Measurements from ENCODE around the gene MVB12B. TPM values are rescaled to one million over a fixed set of nuclear protein-coding genes. Genes with fewer than 3 reads are reported as not detected.

The MVB12B gene
- total RNA-seq, 1 donor from 2014 or later = 20.2 TPM

DNA sequence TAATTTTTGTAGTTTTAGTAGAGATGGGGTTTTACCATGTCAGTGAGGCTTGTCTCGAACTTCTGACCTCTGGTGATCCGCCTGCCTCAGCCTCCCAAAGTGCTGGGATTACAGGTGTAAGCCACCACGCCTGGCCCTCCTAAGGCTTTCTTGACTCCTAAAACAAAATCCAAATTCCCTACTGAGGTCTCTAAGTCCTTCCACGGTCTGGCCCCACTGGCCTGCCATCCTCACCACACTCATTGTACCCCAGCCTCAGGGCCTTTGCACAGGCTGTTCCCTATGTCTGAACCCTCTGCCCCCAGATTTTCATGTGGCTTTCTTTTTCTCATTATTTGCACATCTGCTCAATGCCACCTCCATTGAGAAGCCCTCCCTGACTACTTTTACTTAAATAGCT is 34.7 kb upstream of the MVB12B start:
- Mint-ChIP-seq H3K9me3 (ENCODE audit: unreplicated experiment) (no peaks in the 10 kb centered on the region), H3K27ac (ENCODE audit: unreplicated experiment) (no peak overlapping the region), H3K4me3 (ENCODE audit: unreplicated experiment) (no peak overlapping the region), H3K4me1 (ENCODE audit: unreplicated experiment) (no peaks in the 10 kb centered on the region), H3K27me3 (ENCODE audit: unreplicated experiment) (peaks cover 15% of the 10 kb centered on the region), H3K36me3 (ENCODE audit: unreplicated experiment) (no peaks in the 10 kb centered on the region)
- peak; percentile 74 for DNase-seq (ENCODE audit: extremely low spot score, unreplicated experiment)
- TF ChIP-seq, protein P1, sequence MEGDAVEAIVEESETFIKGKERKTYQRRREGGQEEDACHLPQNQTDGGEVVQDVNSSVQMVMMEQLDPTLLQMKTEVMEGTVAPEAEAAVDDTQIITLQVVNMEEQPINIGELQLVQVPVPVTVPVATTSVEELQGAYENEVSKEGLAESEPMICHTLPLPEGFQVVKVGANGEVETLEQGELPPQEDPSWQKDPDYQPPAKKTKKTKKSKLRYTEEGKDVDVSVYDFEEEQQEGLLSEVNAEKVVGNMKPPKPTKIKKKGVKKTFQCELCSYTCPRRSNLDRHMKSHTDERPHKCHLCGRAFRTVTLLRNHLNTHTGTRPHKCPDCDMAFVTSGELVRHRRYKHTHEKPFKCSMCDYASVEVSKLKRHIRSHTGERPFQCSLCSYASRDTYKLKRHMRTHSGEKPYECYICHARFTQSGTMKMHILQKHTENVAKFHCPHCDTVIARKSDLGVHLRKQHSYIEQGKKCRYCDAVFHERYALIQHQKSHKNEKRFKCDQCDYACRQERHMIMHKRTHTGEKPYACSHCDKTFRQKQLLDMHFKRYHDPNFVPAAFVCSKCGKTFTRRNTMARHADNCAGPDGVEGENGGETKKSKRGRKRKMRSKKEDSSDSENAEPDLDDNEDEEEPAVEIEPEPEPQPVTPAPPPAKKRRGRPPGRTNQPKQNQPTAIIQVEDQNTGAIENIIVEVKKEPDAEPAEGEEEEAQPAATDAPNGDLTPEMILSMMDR (IDR thresholded peaks at IDR 0.05) = no peak

DNA sequence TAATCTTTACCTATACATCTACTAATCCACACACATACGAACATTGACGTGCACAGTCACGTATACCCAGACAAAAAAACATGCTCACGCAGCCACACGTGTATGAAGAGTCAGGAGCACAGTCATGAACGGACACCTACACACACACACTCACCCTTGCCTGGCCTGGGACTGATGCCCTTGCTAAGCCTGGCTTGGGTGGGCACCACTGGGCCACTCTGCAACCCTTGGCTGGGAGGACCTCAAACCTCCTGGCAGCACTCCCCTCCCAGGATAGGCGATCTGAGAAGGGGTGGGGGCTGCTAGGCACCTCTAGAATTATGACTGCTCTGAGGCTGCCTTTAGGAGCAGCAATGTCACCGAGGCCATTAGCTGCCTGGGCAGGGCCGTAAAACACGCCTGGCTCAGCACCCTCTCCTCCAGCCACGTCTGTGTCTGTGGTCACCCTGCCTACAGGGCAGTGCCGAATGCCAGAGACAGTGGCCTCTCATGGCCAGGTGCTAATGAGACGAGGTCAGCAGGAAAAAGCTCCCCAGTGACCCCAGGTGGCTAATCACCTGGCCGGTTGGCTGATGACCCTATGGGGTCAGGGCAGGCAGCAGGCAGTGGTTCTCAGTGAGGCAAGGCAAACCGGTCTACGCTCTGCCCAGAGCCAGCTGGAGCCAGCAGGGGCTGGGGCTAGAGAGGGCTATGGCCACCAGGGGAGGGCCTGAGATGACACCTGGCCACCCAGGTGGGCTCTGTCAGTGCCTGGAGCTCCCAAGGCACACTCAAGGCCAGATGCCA is 33.7 kb upstream of the MVB12B start:
- peak; percentile 80 for DNase-seq (ENCODE audit: extremely low spot score, unreplicated experiment)
- H3K36me3 Mint-ChIP-seq (ENCODE audit: unreplicated experiment) = no peaks in the 10 kb centered on the region
- H3K9me3 Mint-ChIP-seq (ENCODE audit: unreplicated experiment) = no peaks in the 10 kb centered on the region
- no peak overlapping the region for H3K4me3 Mint-ChIP-seq (ENCODE audit: unreplicated experiment)
- TF ChIP-seq, protein P1 (IDR thresholded peaks at IDR 0.05) = no peak
- no peak overlapping the region for H3K27ac Mint-ChIP-seq (ENCODE audit: unreplicated experiment)
- H3K4me1 Mint-ChIP-seq (ENCODE audit: unreplicated experiment) = no peaks in the 10 kb centered on the region
- peaks cover 9% of the 10 kb centered on the region for H3K27me3 Mint-ChIP-seq (ENCODE audit: unreplicated experiment)

DNA sequence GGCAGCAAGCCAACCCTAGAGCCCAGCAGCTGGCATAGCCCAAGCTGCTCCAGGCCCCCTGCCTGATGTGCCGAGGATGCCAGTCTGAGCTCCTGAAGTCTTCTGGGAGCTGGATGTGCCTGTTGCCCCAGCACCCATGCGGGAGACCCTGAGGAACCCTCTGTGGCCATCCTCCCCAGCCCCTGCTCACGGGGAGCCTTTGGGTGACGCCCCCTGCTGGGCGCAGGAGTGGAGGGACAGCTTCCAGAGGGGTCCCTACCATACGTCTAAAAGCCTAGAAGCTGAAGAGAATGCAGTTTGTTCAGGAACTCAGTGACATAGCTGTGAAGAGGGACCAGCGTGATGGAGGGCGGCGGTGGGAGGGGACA is 33.1 kb upstream of the MVB12B start:
- H3K27me3 Mint-ChIP-seq (ENCODE audit: unreplicated experiment) = peaks cover 9% of the 10 kb centered on the region
- H3K27ac Mint-ChIP-seq (ENCODE audit: unreplicated experiment) = no peak overlapping the region
- H3K36me3 Mint-ChIP-seq (ENCODE audit: unreplicated experiment) = no peaks in the 10 kb centered on the region
- DNase-seq (ENCODE audit: extremely low spot score, unreplicated experiment) = no peak
- H3K4me1 Mint-ChIP-seq (ENCODE audit: unreplicated experiment) = no peaks in the 10 kb centered on the region
- H3K4me3 Mint-ChIP-seq (ENCODE audit: unreplicated experiment) = no peak overlapping the region
- TF ChIP-seq, protein P1 (IDR thresholded peaks at IDR 0.05) = peak; percentile 24
- H3K9me3 Mint-ChIP-seq (ENCODE audit: unreplicated experiment) = no peaks in the 10 kb centered on the region

DNA sequence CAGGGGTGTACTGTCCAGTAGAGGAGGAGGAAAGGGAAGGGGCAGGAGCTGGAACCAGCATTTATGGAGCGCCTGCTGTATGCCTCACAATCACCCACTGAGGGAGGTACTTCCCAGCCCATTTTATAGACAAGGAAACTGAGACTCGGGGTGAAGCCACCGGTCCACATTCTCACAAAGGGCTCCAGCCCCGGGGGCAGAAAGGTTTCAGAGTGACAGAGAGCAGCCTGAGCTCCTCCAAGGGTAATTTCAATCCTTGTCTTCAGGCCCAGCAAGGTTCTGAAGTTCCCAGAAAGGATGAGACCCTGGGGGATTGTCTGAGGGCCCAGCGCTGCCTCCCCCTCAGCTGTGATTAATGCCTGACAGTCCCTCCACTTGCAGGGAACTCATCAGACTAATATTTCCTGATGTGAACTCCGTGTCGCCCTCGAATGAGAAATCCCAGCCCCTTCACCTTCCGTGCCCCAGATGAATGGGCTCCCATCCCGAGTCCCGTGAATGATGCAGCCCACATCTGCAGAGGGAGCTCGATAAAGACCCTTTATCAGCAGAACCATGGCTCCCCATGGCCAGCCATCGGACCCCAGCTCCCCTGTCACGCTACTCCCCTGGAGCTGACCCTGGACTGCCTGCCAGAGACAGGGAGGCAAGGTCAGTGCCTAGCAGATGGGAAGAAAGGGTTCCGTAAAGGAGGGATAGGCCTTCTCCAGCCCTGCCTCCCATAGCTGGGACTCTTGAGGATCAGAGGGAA is 32.1 kb upstream of the MVB12B start:
- Mint-ChIP-seq H3K27me3 (ENCODE audit: unreplicated experiment) (peaks cover 9% of the 10 kb centered on the region), H3K9me3 (ENCODE audit: unreplicated experiment) (no peaks in the 10 kb centered on the region), H3K36me3 (ENCODE audit: unreplicated experiment) (no peaks in the 10 kb centered on the region), H3K4me3 (ENCODE audit: unreplicated experiment) (no peak overlapping the region), H3K4me1 (ENCODE audit: unreplicated experiment) (no peaks in the 10 kb centered on the region), H3K27ac (ENCODE audit: unreplicated experiment) (no peak overlapping the region)
- TF ChIP-seq, protein P1 (IDR thresholded peaks at IDR 0.05) = no peak
- peak; percentile 82 for DNase-seq (ENCODE audit: extremely low spot score, unreplicated experiment)

DNA sequence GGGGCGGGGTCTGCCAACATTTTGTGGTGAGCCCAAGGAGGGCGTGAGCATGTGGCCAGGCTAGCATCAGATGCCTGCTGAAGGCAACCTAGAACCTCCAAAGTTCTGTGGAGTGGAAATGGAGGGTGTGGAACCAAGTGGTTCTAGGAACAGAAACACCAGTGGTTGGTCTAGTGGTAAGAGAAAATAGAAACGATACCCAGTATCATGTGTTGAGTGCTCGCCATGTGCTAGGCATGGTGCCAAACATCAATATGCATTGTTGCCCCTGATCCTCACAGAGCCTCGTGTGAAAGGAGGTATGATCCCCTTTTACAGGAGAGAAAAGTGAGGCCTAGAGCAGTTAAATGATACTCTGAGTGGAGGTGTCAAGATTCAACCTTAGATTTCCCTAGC is 31.5 kb upstream of the MVB12B start:
- Mint-ChIP-seq H3K27ac (ENCODE audit: unreplicated experiment) (no peak overlapping the region), H3K27me3 (ENCODE audit: unreplicated experiment) (peaks cover 9% of the 10 kb centered on the region), H3K9me3 (ENCODE audit: unreplicated experiment) (no peaks in the 10 kb centered on the region), H3K4me1 (ENCODE audit: unreplicated experiment) (no peaks in the 10 kb centered on the region), H3K4me3 (ENCODE audit: unreplicated experiment) (no peak overlapping the region), H3K36me3 (ENCODE audit: unreplicated experiment) (no peaks in the 10 kb centered on the region)
- DNase-seq (ENCODE audit: extremely low spot score, unreplicated experiment) = no peak
- TF ChIP-seq, protein P1 (IDR thresholded peaks at IDR 0.05) = no peak

Data from osteocyte (in vitro differentiated cells).